ENCODE results near the gene ZBP1. TPM values are rescaled to one million over a fixed set of nuclear protein-coding genes. Genes with fewer than 3 reads are reported as not detected.

Gene ZBP1
- polyA plus RNA-seq, 3 donors: 0.08 to 0.11 TPM; not detected in 1

DNA sequence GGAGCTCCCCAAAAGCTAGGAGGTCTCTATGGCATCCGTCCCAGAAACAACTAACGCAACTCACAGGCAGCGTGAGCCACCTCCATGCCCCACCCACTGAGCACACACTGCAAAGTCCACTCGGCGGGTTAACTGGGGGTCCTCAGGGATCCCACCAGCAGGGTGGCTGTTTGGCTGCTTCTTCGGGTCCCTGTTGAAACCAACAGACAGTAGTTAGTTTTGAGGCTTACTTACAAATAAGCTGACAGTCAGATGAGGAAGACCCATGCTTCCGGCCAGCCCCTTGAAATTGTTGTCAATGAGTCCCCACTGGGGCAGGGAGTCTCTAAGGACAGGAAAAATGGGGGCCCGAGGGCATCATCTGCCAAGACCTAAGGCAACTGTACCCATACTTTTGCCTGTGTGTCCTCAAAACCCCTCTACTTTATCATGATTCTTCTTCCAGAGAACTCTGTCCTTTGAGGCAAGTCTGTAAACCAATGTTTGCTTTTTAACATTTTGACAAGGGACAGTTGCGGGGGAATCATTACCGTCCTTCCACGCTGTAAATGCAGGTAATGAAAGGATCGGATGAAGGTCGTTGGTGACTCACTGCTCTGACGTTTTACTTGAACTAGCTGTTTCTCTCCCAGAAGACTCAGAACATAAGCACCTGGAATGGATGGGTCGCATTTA is 61.5 kb downstream of the ZBP1 start:
- no peak for DNase-seq

DNA sequence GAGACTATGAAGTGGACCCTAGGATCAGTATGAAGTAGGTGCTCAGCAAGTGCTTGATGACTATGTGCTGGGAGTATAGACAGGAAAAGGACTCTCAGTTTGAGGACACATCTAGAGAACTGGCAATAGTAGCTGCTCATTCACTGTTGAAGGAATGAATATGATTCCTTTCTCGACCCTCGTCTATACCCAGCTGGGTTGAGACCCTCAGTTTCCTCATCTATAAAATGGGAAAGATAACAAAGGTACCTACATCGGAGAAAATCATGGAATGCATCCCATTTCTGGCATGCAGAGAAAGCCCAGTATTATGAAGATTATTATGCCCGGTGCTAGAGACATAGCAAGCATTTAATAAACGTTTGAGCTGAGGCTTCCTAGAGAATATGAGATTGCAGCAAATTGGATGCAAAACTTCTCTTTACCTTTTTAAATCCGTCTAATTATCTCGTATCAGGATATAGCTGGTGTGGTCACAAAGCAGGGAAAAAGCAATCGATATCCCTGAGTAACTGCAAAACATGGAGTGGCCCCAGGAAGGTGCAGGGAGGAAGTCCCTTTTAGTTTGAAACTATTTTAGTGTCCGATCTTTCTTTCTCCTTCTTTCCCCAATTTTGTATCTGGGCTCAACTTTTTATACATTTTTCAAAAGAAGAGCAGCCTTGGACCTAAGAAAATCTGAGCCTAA is 62.2 kb downstream of the ZBP1 start:
- DNase-seq: no peak

DNA sequence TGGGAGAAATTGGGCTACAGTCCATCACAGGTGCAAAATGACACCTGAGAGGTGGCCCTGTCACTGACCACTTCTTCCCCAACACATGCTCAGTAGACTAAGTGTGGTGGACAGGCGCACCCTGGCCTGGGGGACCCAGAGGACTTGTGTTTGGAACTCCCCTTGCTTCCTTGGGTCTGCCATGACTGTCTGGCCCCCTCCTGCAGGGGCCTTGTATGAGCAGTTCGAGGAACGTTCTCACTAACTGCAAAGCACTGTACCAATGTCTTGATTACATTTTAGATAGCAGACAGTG is 63.3 kb downstream of the ZBP1 start:
- no peak for DNase-seq

DNA sequence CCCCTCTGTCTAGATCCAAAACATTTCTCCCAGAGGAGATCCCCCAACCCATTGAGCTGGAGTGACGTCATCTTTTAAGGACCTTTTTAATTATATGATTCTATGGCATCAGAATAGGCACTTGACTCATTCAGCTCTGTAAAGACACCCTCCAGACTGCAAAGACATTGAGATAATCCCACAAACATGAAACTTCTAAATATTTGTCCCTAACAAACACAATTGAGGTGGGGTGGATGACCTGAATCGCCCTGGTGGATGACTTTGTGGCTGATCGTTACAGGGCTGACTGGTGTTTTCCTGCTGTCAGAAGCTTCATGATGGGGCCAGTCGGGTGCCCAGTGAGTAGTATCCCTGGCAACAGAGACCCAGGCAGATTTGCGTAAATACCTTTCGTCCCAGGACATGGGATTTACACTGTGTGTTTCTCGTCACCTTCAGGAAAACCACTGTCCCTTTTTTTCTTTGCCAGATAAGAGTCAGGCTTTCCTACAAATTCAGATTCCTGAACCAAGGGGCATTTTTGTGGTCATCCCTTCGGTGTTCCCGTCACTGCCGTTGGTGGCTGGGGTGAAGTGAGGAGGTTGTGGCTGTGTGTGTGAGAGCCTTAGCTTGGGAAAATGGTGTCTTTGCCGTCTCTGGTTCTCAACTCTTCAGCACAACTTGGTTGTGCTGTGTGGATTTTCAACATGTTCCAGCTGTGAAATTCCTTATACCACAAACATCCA is 64.6 kb downstream of the ZBP1 start:
- no peak for DNase-seq

Other genes with a start within 250 kb of the ZBP1 start
- gene RBM38, start 229.0 kb downstream of the ZBP1 start, polyA plus RNA-seq (ENCODE audit: insufficient read length in 3 of 3): 10 to 100 TPM; 26.8 to 43.8 (median 37.6) TPM
- gene CTCFL, start 95.3 kb downstream of the ZBP1 start, polyA plus RNA-seq (ENCODE audit: insufficient read length in 3 of 3): 1 to 10 TPM; 1.2 to 2.5 (median 2.2) TPM
- 10 to 100 TPM in 2 of 3 donors, 1 to 10 TPM in 1; 6.3 to 16.9 (median 16.6) TPM for gene PCK1, start 59.3 kb downstream of the ZBP1 start, polyA plus RNA-seq (ENCODE audit: insufficient read length in 3 of 3)
- gene PMEPA1, start 89.6 kb upstream of the ZBP1 start, polyA plus RNA-seq (ENCODE audit: insufficient read length in 3 of 3): 10 to 100 TPM; 16.2 to 21.7 (median 18.0) TPM

All from renal pelvis (tissue), 4 donors.